Gastroesophageal sphincter (tissue), 4 donors: ENCODE data around the gene CRACR2A. TPM values are rescaled to one million over a fixed set of nuclear protein-coding genes. Genes with fewer than 3 reads are reported as not detected.

Experiments used
- ATAC-seq: fragments of 150-250 bp; one replicate; pipeline ENCODE4 v1.9.1; 2016; ENCODE audit warnings: mild to moderate bottlenecking, moderate library complexity
- H3K27ac ChIP-seq, 4 donors: fragments of 200-600 bp; sonication (generic) in 3 of 4; 1 replicate in 3 of 4; 2 replicates in 1 of 4; pipeline ENCODE4 v1.5.1; 2016 to 2019
- H3K27me3 ChIP-seq: fragments of 200-600 bp; sonication (generic); one replicate; pipeline ENCODE4 v1.5.1; 2019
- H3K36me3 ChIP-seq, 2 donors: fragments of 200-600 bp; sonication (generic); one replicate each; pipeline ENCODE4 v1.5.1; 2019; ENCODE audit warnings: control low read depth in 1 of 2
- H3K4me1 ChIP-seq, 3 donors: fragments of 200-600 bp; sonication (generic); 1 replicate in 2 of 3; 2 replicates in 1 of 3; pipeline ENCODE4 v1.5.1; 2016 to 2019; ENCODE audit warnings: control low read depth in 2 of 3
- H3K4me3 ChIP-seq, 2 donors: fragments of 200-600 bp; sonication (generic); one replicate each; pipeline ENCODE4 v1.5.1; 2019; ENCODE audit warnings: mild to moderate bottlenecking in 1 of 2, moderate library complexity in 1 of 2
- H3K9me3 ChIP-seq, 3 donors: fragments of 200-600 bp; sonication (generic); one replicate each; pipeline ENCODE4 v1.5.1; 2017 to 2019; ENCODE audit warnings: control low read depth in 2 of 3
- CTCF ChIP-seq, 4 experiments: fragments of 200-600 bp in 2 of 4; fragments of 450-650 bp in 2 of 4; sonication (generic) in 1 of 4; IDR thresholded peaks; one replicate each; pipeline ENCODE4 v1.5.1; 2017 to 2019; ENCODE audit warnings: antibody characterized with exemption in 4 of 4, mild to moderate bottlenecking in 2 of 4, moderate library complexity in 2 of 4
- EP300 ChIP-seq: sonication (generic); formaldehyde crosslinking; IDR thresholded peaks from one replicate; pipeline ENCODE4 v1.6.1; 2017; ENCODE audit warnings: antibody characterized with exemption, mild to moderate bottlenecking
- POLR2A ChIP-seq, 2 donors: fragments of 450-650 bp; IDR thresholded peaks; one replicate each; pipeline ENCODE4 v1.6.1; 2017; ENCODE audit warnings: antibody characterized with exemption in 2 of 2, mild to moderate bottlenecking in 2 of 2, moderate library complexity in 1 of 2
- POLR2AphosphoS5 ChIP-seq: sonication (generic); formaldehyde crosslinking; IDR thresholded peaks from one replicate; pipeline ENCODE4 v1.6.1; 2017; ENCODE audit warnings: antibody characterized with exemption
- WGBS, 2 donors: methylation state at CpG; one replicate each; pipeline ENCODE4 v1.1.5; 2018; ENCODE audit warnings: low coverage in 1 of 2; 5-methylcytosine and 5-hydroxymethylcytosine counted together
- total RNA-seq, 4 donors: library from RNA; depleted of rRNA; stranded (reverse); fragments of >200 nt; gene quantifications; one replicate each; pipeline ENCODE4 v1.1.0, GENCODE V29; 2016

The CRACR2A gene
- total RNA-seq, 4 donors from 2014 or later, result 2.2 to 5.4 (median 3.0) TPM

GRCh38 chr12:3578557-3578956, 174.4 kb downstream of the CRACR2A start:
- WGBS, 2 donors, result 60 to 100% methylated on average over 1 to 2 of the region's 5 CpGs
- H3K4me3 ChIP-seq, result no peak overlapping the region
- ATAC-seq, result no peak
- H3K9me3 ChIP-seq, result peaks cover 0 to 3% (median 0%) of the 10 kb centered on the region in 3 donors
- H3K27ac ChIP-seq, result no peak overlapping the region
- H3K27me3 ChIP-seq, result peaks cover 18% of the 10 kb centered on the region
- H3K4me1 ChIP-seq, result no peaks in the 10 kb centered on the region
- H3K36me3 ChIP-seq, result no peaks in the 10 kb centered on the region
- TF ChIP-seq POLR2A (IDR thresholded peaks at IDR 0.05) (no peak), POLR2AphosphoS5 (no peak), EP300 (no peak), CTCF (IDR thresholded peaks at IDR 0.05) (no peak)

DNA sequence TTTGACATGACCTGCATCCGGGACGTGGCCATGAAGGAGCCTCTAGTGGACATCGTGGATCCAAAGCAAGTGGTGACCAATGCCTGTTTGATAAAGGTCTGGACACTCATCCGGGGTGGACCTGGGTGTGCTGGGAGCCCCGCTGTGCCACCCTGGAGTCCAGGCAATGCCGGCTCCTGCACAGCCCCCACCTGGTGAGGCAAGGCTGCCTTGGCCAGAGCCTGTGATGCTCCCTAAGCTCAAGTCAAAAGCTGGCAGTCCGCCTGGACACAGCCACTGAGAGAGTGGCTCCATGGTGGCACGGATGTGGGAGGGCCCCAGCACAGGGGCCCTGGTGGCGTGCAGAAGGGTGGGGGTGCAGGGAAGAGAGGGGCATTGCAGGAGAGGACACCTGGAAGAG, 176.0 kb downstream of the CRACR2A start:
- Histone ChIP-seq H3K36me3 (no peaks in the 10 kb centered on the region), H3K27me3 (peaks cover 18% of the 10 kb centered on the region), H3K9me3 (no peaks in the 10 kb centered on the region), H3K4me1 (no peaks in the 10 kb centered on the region), H3K27ac (no peak overlapping the region), H3K4me3 (no peak overlapping the region)
- WGBS, 2 donors, result 100% methylated on average over 1 of the region's 9 CpGs; no CpG with 5 or more reads in 1 of the 2 donors
- TF ChIP-seq CTCF (IDR thresholded peaks at IDR 0.05), result no peak
- no peak for TF ChIP-seq EP300
- no peak for TF ChIP-seq POLR2A (IDR thresholded peaks at IDR 0.05)
- TF ChIP-seq POLR2AphosphoS5, result no peak
- no peak for ATAC-seq

- no peak for TF ChIP-seq POLR2A (IDR thresholded peaks at IDR 0.05)
- no peak for TF ChIP-seq EP300
- no peak for TF ChIP-seq CTCF (IDR thresholded peaks at IDR 0.05)
- no peak for TF ChIP-seq POLR2AphosphoS5
- Histone ChIP-seq H3K27me3 (peaks cover 18% of the 10 kb centered on the region), H3K4me3 (no peak overlapping the region), H3K9me3 (no peaks in the 10 kb centered on the region), H3K27ac (no peak overlapping the region), H3K4me1 (no peaks in the 10 kb centered on the region), H3K36me3 (no peaks in the 10 kb centered on the region)
- 59 to 61% methylated on average over 4 to 6 of the region's 7 CpGs for WGBS, 2 donors
- no peak for ATAC-seq
These were observed 177.9 kb downstream of the CRACR2A start for GRCh38 chr12:3574986-3575385.

- TF ChIP-seq POLR2AphosphoS5 (no peak), POLR2A (IDR thresholded peaks at IDR 0.05) (no peak), CTCF (IDR thresholded peaks at IDR 0.05) (no peak), EP300 (no peak)
- H3K4me3 ChIP-seq, result no peak overlapping the region
- peaks cover 11% of the 10 kb centered on the region for H3K27me3 ChIP-seq
- no peak overlapping the region for H3K27ac ChIP-seq
- H3K9me3 ChIP-seq, result no peaks in the 10 kb centered on the region
- ATAC-seq, result no peak
- H3K36me3 ChIP-seq, result no peaks in the 10 kb centered on the region
- no peaks in the 10 kb centered on the region for H3K4me1 ChIP-seq
These were observed 180.3 kb downstream of the CRACR2A start for GRCh38 chr12:3572560-3572959.

DNA sequence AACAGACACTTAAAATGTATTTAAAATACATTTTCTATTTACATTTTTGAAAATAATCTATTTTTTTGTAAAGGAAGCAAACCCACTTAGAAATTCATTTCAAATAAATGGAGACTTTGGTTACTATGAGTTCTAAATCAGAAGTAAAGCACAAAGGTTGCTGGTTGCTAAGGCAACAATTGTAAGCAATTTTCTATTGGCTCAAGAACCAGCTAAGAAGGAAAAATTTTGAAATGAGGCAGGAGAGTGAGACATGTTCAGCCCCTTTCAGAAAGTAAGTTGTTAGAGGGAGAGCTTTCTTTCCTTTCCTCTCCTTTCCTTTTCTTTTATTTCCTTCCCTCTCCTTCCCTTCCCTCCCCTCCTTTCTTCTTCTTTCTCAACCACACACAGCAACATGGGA, 181.2 kb downstream of the CRACR2A start:
- ATAC-seq, result no peak

More for the DNA sequence above, 181.2 kb downstream of the CRACR2A start:
- TF ChIP-seq CTCF (IDR thresholded peaks at IDR 0.05), result no peak
- TF ChIP-seq POLR2AphosphoS5, result no peak
- TF ChIP-seq POLR2A (IDR thresholded peaks at IDR 0.05), result no peak
- no peak for TF ChIP-seq EP300
- Histone ChIP-seq H3K9me3 (no peaks in the 10 kb centered on the region), H3K27me3 (peaks cover 11% of the 10 kb centered on the region), H3K4me3 (no peak overlapping the region), H3K36me3 (no peaks in the 10 kb centered on the region), H3K4me1 (no peaks in the 10 kb centered on the region), H3K27ac (no peak overlapping the region)
